Endodermal cell (in vitro differentiated cells): ENCODE results near the gene SEM1. TPM values are rescaled to one million over a fixed set of nuclear protein-coding genes. Genes with fewer than 3 reads are reported as not detected.

Source experiments
- DNase-seq: peaks from one replicate; pipeline ENCODE4 v3.0.0-alpha.2; 2017
- H3K27ac ChIP-seq: 2 replicates; pipeline ENCODE4 v1.5.1; 2013; ENCODE audit warnings: mild to moderate bottlenecking, low read depth, low read length, moderate library complexity
- H3K27me3 ChIP-seq: 2 replicates; pipeline ENCODE4 v1.6.1; 2013; ENCODE audit warnings: mild to moderate bottlenecking, low read length, moderate library complexity; ENCODE audit not compliant: insufficient read depth, control insufficient read depth, poor library complexity, severe bottlenecking
- H3K36me3 ChIP-seq: 2 replicates; pipeline ENCODE4 v1.7.0; 2013; ENCODE audit warnings: mild to moderate bottlenecking, low read length, moderate library complexity; ENCODE audit not compliant: control insufficient read depth, insufficient read depth
- H3K4me1 ChIP-seq: one replicate; pipeline ENCODE4 v1.7.0; 2013; ENCODE audit warnings: low read length; ENCODE audit not compliant: control insufficient read depth, insufficient read depth
- H3K4me3 ChIP-seq: 2 replicates; pipeline ENCODE4 v1.5.1; 2013; ENCODE audit warnings: mild to moderate bottlenecking, low read length, moderate library complexity
- H3K9ac ChIP-seq: 2 replicates; pipeline ENCODE4 v1.6.1; 2013; ENCODE audit warnings: mild to moderate bottlenecking, low read length, moderate library complexity; ENCODE audit not compliant: poor library complexity, severe bottlenecking; ENCODE audit errors: extremely low read depth
- H3K9me3 ChIP-seq: 2 replicates; pipeline ENCODE4 v1.6.1; 2013; ENCODE audit warnings: mild to moderate bottlenecking, low read length, moderate library complexity; ENCODE audit not compliant: control insufficient read depth
- H3K27ac Mint-ChIP-seq: 2 replicates; pipeline ENCODE4 v1.8.0; 2020; ENCODE audit warnings: mixed read lengths
- H3K27me3 Mint-ChIP-seq: 2 replicates; pipeline ENCODE4 v1.8.0; 2021; ENCODE audit warnings: mild to moderate bottlenecking, mixed read lengths; ENCODE audit not compliant: insufficient read depth
- H3K36me3 Mint-ChIP-seq: 2 replicates; pipeline ENCODE4 v1.8.0; 2020; ENCODE audit warnings: low read depth, mixed read lengths
- H3K4me1 Mint-ChIP-seq: 2 replicates; pipeline ENCODE4 v1.8.0; 2020; ENCODE audit warnings: mixed read lengths
- H3K4me3 Mint-ChIP-seq: 2 replicates; pipeline ENCODE4 v1.8.0; 2020; ENCODE audit warnings: mild to moderate bottlenecking, moderate library complexity, mixed read lengths
- H3K9me3 Mint-ChIP-seq: 2 replicates; pipeline ENCODE4 v1.8.0; 2020; ENCODE audit warnings: mild to moderate bottlenecking, mixed read lengths
- CTCF ChIP-seq: fragments of 200-600 bp; sonication (generic); conservative IDR thresholded peaks from 2 replicates; pipeline ENCODE4 v1.5.0; 2021; ENCODE audit warnings: antibody characterized with exemption, mild to moderate bottlenecking
- WGBS, 2 experiments: methylation state at CpG; one replicate each; pipeline versions ENCODE4 v1.1.5 to v1.1.7; 2013; ENCODE audit warnings: missing lambda C conversion rate in 2 of 2, mixed read lengths in 1 of 2; ENCODE audit not compliant: insufficient coverage in 1 of 2, insufficient read length in 1 of 2; 5-methylcytosine and 5-hydroxymethylcytosine counted together
- total RNA-seq, 2 donors: library from RNA; stranded (reverse); fragmentation: NEBNext Ultra II Directional in 1 of 2; extraction: Animal tissue kit (Norgen Biotek cat#: 25700) in 1 of 2; gene quantifications; 2 replicates in 1 of 2; 3 replicates in 1 of 2; pipeline ENCODE4 v1.2.1, GENCODE V29; 2021

SEM1 gene
- total RNA-seq, 2 donors from 2014 or later, result 85.1 to 127 TPM

- H3K27ac Mint-ChIP-seq, result no peak overlapping the region
- peaks cover 5% of the 10 kb centered on the region for H3K36me3 Mint-ChIP-seq
- no peak for DNase-seq
- no peaks in the 10 kb centered on the region for H3K27me3 Mint-ChIP-seq
- Histone ChIP-seq H3K4me3 (no peak overlapping the region), H3K27ac (no peak overlapping the region), H3K9ac (no peak overlapping the region), H3K4me1 (peaks cover 5% of the 10 kb centered on the region), H3K27me3 (no peaks in the 10 kb centered on the region), H3K36me3 (peaks cover 15% of the 10 kb centered on the region), H3K9me3 (no peaks in the 10 kb centered on the region)
- no peak for TF ChIP-seq CTCF
- no peaks in the 10 kb centered on the region for H3K9me3 Mint-ChIP-seq
- 96% methylated on average over 1 of the region's 1 CpG; no CpG with 5 or more reads in 1 of the 2 experiments for WGBS, 2 experiments
- peaks cover 5% of the 10 kb centered on the region for H3K4me1 Mint-ChIP-seq
- no peak overlapping the region for H3K4me3 Mint-ChIP-seq
These were observed 34.1 kb downstream of the SEM1 start for GRCh38 chr7:96675548-96675947.

GRCh38 chr7:96674565-96674964 lies 35.1 kb downstream of the SEM1 start:
- H3K27me3 ChIP-seq, result no peaks in the 10 kb centered on the region
- WGBS, 2 experiments, result 60 to 92% methylated on average over 1 to 4 of the region's 4 CpGs
- Mint-ChIP-seq H3K4me3 (no peak overlapping the region), H3K27ac (no peak overlapping the region), H3K4me1 (peaks cover 1% of the 10 kb centered on the region), H3K36me3 (peaks cover 5% of the 10 kb centered on the region), H3K9me3 (no peaks in the 10 kb centered on the region), H3K27me3 (no peaks in the 10 kb centered on the region)
- H3K36me3 ChIP-seq, result peaks cover 11% of the 10 kb centered on the region
- peaks cover 5% of the 10 kb centered on the region for H3K4me1 ChIP-seq
- no peak for DNase-seq
- no peak overlapping the region for H3K4me3 ChIP-seq
- no peak overlapping the region for H3K9ac ChIP-seq
- H3K27ac ChIP-seq, result no peak overlapping the region
- no peak for TF ChIP-seq CTCF
- H3K9me3 ChIP-seq, result no peaks in the 10 kb centered on the region

- H3K4me3 ChIP-seq, result no peak overlapping the region
- no peak overlapping the region for H3K4me3 Mint-ChIP-seq
These were observed 37.8 kb downstream of the SEM1 start for GRCh38 chr7:96671854-96672253.

More at GRCh38 chr7:96671854-96672253, 37.8 kb downstream of the SEM1 start:
- WGBS, 2 experiments, result 93 to 98% methylated on average over 2 to 3 of the region's 3 CpGs
- peaks cover 9% of the 10 kb centered on the region for H3K36me3 Mint-ChIP-seq
- H3K27ac Mint-ChIP-seq, result no peak overlapping the region
- no peaks in the 10 kb centered on the region for H3K27me3 ChIP-seq
- H3K4me1 Mint-ChIP-seq, result peaks cover under 1% of the 10 kb centered on the region
- H3K27me3 Mint-ChIP-seq, result no peaks in the 10 kb centered on the region
- peaks cover 1% of the 10 kb centered on the region for H3K4me1 ChIP-seq
- no peak overlapping the region for H3K27ac ChIP-seq
- no peak for TF ChIP-seq CTCF
- H3K9me3 ChIP-seq, result no peaks in the 10 kb centered on the region
- H3K9ac ChIP-seq, result no peak overlapping the region
- H3K9me3 Mint-ChIP-seq, result no peaks in the 10 kb centered on the region
- peaks cover 20% of the 10 kb centered on the region for H3K36me3 ChIP-seq
- no peak for DNase-seq
